Neural cell (in vitro differentiated cells): ENCODE results near the gene THADA.
"Not testable (repeated sequence)": the region's sequence is repeated elsewhere in the genome, so short reads cannot be mapped to it uniquely, and the experiment has no call there.

Source experiments
- EZH2 ChIP-seq: fragments of 200-600, 300-800 bp; shearing (Covaris generic), sonication (generic); IDR thresholded peaks from 2 replicates; pipeline ENCODE4 v1.6.1; 2014; ENCODE audit warnings: antibody characterized with exemption, low read length, borderline replicate concordance, mild to moderate bottlenecking; ENCODE audit not compliant: insufficient read depth, poor library complexity, severe bottlenecking
- TAF1 ChIP-seq: IDR thresholded peaks from 2 replicates; pipeline ENCODE4 v1.6.1; 2012; ENCODE audit warnings: low read depth
- TF ChIP-seq, protein P1 (sequence below): fragments of 450-650 bp; IDR thresholded peaks from 2 replicates; pipeline ENCODE4 v1.5.1; 2014; ENCODE audit warnings: antibody characterized with exemption, mild to moderate bottlenecking, moderate library complexity; ENCODE audit not compliant: poor library complexity, severe bottlenecking
- TF ChIP-seq, protein P2 (sequence below): IDR thresholded peaks from 2 replicates; pipeline ENCODE4 v1.6.1; 2012; ENCODE audit warnings: borderline replicate concordance

DNA sequence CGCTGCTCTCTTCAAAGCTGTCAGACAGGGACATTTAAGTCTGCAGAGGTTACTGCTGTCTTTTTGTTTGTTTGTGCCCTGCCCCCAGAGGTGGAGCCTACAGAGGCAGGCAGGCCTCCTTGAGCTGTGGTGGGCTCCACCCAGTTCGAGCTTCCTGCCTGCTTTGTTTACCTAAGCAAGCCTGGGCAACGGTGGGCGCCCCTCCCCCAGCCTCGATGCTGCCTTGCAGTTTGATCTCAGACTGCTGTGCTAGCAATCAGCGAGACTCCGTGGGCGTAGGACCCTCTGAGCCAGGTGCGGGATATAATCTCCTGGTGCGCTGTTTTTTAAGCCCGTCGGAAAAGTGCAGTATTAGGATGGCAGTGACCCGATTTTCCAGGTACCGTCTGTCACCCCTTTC is 47.5 kb downstream of the THADA start:
- TF ChIP-seq EZH2, TAF1: not testable (repeated sequence)
- TF ChIP-seq, protein P1, sequence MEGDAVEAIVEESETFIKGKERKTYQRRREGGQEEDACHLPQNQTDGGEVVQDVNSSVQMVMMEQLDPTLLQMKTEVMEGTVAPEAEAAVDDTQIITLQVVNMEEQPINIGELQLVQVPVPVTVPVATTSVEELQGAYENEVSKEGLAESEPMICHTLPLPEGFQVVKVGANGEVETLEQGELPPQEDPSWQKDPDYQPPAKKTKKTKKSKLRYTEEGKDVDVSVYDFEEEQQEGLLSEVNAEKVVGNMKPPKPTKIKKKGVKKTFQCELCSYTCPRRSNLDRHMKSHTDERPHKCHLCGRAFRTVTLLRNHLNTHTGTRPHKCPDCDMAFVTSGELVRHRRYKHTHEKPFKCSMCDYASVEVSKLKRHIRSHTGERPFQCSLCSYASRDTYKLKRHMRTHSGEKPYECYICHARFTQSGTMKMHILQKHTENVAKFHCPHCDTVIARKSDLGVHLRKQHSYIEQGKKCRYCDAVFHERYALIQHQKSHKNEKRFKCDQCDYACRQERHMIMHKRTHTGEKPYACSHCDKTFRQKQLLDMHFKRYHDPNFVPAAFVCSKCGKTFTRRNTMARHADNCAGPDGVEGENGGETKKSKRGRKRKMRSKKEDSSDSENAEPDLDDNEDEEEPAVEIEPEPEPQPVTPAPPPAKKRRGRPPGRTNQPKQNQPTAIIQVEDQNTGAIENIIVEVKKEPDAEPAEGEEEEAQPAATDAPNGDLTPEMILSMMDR = not testable (repeated sequence)
- TF ChIP-seq, protein P2, sequence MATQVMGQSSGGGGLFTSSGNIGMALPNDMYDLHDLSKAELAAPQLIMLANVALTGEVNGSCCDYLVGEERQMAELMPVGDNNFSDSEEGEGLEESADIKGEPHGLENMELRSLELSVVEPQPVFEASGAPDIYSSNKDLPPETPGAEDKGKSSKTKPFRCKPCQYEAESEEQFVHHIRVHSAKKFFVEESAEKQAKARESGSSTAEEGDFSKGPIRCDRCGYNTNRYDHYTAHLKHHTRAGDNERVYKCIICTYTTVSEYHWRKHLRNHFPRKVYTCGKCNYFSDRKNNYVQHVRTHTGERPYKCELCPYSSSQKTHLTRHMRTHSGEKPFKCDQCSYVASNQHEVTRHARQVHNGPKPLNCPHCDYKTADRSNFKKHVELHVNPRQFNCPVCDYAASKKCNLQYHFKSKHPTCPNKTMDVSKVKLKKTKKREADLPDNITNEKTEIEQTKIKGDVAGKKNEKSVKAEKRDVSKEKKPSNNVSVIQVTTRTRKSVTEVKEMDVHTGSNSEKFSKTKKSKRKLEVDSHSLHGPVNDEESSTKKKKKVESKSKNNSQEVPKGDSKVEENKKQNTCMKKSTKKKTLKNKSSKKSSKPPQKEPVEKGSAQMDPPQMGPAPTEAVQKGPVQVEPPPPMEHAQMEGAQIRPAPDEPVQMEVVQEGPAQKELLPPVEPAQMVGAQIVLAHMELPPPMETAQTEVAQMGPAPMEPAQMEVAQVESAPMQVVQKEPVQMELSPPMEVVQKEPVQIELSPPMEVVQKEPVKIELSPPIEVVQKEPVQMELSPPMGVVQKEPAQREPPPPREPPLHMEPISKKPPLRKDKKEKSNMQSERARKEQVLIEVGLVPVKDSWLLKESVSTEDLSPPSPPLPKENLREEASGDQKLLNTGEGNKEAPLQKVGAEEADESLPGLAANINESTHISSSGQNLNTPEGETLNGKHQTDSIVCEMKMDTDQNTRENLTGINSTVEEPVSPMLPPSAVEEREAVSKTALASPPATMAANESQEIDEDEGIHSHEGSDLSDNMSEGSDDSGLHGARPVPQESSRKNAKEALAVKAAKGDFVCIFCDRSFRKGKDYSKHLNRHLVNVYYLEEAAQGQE = not testable (repeated sequence)
